ENCODE results near the gene SERPINA1. TPM values are rescaled to one million over a fixed set of nuclear protein-coding genes. Genes with fewer than 3 reads are reported as not detected.
"Not testable (repeated sequence)": the region's sequence is repeated elsewhere in the genome, so short reads cannot be mapped to it uniquely, and the experiment has no call there.

SERPINA1 gene
- 2.5 TPM for total RNA-seq

DNA sequence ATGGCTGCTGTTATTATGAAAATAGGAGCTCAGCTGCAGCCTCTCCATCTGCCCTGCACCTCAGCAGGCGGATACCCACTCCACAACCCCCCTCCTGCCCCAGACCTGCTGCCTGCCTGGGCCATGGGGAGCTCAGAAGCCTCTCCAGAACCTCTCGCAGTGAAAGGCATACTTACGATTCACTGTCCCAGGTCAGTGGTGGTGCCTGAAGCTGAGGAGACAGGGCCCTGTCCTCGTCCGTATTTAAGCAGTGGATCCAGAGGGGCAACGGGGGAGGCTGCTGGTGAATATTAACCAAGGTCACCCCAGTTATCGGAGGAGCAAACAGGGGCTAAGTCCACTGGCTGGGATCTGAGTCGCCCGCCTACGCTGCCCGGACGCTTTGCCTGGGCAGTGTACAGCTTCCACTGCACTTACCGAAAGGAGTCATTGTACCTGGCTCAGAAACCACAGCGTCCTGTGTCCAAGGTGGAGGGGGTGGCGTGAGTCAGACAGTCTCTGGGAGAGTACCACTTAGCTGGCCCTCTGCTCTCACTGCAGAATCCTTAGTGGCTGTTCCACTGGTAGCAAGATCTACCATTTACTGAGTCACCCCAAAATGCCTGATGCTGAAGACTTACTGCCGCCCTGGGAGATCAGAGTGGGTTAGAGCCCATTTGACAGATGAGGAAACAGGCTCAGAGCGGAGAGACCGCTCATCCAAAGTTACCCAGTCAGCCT lies at the start of gene SERPINA1:
Gene SERPINA1 (minus strand): TSS at position 219 of the 720 bp plus-strand sequence. CDS start 5,365 bp downstream, outside the sequence.
- no peak for DNase-seq

DNA sequence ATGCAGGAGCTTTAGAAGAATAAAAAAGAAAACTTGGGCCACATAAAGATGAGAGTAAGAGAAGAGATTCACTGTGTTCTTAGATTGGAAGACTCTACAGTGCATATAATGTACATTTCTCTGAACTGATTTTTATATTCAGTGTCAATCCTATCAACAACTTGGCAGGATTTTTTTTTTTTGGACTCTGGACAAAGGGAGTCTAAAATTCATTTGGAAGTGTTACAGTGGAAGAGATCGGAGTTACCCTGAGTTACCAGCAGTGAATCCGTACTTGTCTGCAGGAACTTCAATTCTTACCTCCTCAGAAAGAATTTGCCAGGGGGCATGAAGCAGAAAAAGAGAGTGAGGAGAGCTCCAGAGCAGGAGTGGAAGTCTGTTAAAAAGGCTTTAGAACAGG lies 40.2 kb upstream of the SERPINA1 start:
- no peak for DNase-seq

DNA sequence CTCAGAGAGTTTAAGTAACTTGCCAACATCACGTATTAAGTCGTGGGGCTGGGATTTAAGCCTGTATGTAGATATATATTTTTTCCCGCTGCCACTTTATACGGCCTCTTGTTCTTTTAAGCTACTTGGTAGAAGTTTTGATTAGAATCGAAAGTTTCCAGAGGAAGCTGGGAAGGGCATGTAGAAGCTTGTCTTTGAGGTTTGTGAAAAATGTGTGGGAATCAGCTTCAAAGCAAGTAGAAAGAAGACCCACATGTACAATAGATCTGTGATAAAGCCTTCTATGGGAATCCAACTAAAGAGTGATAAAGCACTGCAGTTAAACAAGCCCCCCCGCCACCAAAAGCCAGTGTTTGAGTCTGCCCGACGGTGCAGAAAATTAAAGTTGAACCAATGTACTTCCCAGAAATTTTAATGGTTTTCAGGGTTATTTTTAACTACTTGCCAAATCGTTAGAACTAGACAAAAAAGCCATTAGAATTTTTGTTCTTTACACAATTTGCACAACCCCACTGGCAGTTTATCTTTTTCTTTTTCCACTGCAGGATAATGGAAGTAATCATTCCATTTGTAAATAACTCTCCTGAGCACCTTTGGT lies 38.7 kb upstream of the SERPINA1 start:
- no peak for DNase-seq

DNA sequence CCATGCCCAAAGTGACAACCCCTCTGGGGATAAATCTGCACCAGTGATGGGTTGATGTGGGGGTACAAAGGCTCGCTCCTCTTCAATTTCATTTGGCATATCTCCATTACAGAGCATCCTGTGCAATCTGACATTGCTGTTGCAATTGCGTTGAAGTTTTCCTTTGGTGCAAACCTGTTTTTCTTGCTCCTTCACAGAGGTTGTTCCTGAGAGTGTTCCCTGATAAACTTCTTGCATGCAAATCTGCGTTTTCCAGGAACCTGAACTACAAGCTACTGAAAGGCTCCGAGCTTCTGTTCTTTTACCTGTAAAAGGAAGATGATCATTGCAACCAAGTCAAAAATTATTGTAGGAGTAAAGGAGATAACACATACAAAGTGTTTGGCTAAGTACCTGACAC lies 38.1 kb upstream of the SERPINA1 start:
- DNase-seq, result peak; percentile 22

DNA sequence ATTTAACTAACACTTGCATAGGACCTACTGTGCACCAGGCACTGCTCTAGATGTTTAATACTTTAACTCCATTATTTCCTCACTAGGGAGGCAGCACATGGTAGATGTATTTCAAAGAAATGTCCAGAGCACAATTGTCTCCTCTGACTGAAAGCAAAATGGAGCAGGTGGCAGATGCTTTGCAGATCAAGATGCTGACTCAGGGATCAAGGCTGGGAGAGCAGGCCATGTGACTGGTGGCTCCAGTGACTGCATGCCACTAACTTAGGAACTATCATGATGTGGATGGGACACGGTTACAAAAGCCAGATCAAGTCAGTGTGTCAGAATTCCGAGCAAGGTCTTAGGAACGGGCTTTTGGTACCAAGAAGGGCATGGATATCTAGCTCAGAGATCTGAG lies 36.0 kb upstream of the SERPINA1 start:
- peak; percentile 12 for DNase-seq

DNA sequence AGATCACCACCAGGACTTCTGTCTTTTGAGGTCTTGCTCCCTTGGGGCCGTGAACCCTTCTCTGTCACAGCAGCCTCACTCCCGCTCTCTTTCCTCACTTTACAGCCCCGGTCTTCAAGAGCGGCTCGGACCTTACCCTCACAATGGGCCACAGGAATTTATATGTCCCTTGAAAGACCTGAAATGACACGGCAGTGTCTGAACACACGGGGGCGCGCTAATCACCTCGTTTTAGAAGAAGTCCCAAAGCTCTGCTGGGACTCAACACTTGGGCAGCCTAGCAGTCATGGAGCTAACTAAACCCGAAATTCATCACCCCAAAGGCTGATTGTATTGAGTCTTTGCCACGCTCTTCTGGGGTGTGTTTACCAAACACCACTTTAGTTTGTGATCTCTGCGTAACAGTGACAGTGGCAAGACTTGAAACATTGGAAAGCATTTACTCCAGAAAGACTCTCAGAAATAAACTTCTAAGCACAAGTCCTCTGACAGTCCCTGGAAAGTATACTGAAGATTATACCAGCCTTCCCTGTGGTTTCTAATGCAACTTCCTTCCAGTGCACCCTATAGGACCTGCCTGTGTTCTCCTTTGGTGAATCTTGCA lies 35.2 kb upstream of the SERPINA1 start:
- peak; percentile 67 for DNase-seq

DNA sequence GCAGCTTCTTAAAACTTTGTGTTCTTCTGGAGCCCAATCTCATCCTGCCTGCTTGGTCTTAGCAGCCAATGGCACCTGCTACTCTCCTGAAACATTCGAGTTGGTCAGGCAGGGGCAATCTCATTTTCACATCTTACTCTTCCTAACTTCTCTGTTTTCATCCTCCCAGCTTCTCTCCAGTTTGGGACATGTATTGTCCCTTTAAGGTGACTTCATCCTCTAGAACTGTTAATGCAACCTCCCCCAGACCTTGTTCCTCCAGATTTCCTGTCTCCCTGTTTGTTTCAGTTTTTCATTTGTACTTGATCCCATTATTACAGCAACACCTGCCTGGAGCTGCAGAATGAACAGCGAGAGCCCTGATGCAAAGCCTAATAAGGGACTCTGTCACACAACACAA lies 32.9 kb upstream of the SERPINA1 start:
- no peak for DNase-seq

DNA sequence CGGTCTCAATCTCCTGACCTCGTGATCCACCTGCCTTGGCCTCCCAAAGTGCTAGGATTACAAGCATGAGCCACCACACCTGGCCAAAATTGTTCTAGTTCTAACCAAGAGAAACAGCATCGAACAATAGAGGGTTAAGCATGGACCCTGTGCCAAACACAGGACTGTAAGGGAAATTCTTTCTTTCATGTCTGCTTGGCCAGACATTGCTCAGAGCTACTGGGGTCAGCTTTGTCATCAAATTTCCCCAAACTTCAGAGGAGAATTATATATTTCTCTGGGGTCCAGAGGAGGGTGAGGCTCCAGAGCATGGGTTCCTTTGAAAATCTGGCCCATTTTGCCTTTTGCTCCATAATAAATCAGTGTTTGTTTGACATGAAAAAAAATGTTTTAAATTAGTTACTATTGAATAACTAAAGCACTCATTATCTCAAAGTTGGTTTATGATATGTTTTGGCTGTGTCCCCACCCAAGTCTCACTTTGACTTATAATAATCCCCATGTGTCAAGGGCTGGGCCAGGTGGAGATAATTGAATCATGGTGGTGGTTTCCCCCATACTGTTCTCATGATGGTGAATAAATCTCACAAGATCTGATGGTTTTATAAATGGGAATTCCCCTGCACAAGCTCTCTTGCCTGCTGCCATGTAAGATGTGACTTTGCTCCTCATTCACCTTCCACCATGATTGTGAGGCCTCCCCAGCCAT lies 29.2 kb upstream of the SERPINA1 start:
- not testable (repeated sequence) for DNase-seq

DNA sequence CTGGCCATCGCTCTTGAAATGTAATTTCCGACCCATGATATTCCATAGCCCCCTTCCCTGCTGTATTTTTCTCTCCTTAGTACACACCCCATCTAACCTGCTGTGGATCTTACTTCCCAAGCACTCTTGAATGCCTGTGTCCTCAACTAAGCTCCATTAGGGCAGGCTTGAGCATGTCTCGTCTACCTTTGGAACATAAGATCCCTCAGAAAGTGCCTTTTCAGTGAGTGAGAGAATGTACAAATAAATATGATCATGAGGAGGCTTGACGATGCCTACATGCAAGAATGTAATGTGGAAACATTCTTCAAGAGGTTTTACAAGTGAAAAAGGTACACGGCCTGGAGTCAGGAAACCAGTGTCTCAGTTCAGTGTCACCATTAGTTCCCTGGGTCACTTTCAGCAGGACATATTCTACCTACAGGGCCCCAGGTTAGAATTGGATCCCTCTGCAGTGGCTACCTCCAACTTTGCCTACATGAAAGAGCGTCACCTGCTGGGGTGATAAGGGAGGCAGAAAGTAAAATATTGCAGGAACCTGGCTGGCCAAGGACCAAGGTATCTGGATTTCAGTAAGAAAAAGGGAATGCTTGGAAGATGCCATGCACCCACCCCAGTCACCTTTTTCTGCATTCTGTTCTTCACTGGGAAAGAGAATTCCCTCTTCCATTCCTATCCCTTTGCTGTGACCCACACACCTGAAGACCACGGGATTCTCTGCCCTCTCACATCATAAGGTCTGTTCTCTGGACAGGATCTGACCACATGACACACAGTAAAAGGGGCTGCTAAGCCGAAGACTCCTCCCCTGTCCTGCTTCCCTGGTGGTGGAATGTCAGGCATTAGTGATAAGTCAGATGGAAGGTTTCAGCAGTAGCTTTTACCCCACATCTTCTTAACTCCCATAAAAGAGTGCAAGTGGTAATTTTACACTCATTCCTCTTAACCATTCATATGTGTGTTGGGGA lies 24.6 kb upstream of the SERPINA1 start:
- DNase-seq, result no peak

DNA sequence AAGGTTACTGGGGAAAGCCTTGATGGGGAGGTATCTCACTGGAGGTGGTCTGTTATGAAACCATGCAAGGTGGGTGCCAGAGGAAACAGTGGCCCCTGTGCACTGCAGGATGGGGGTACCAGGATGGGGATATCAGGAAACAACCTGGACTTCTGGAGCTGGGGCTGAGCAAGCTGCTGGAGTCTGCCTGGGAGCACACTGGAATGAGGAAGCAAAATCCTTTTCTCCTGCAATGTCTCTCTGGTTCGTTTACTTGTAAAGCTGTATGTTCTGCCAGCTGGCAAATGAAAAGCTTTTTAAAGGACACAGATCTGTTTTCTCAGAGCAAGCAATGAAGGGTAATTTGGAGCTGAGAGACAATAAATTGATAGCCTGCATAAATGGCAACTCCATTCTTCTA lies 23.2 kb upstream of the SERPINA1 start:
- DNase-seq, result no peak

DNA sequence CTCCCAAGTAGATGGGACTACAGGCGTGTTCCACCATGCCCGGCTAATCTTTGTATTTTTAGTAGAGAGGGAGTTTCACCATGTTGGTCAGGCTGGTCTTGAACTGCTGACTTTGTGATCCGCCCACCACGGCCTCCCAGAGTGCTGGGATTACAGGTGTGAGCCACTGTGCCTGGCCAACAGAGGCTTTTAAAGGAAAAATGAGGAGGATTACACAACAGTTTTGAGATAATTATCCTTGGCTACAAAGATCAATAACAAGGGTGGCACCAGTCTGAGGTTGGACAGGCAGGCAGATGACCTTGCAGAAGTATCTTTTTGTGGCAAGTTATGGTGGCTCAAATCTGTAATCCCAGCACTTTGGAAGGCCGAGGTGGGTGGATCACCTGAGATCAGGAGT lies 21.0 kb upstream of the SERPINA1 start:
- DNase-seq, result not testable (repeated sequence)

DNA sequence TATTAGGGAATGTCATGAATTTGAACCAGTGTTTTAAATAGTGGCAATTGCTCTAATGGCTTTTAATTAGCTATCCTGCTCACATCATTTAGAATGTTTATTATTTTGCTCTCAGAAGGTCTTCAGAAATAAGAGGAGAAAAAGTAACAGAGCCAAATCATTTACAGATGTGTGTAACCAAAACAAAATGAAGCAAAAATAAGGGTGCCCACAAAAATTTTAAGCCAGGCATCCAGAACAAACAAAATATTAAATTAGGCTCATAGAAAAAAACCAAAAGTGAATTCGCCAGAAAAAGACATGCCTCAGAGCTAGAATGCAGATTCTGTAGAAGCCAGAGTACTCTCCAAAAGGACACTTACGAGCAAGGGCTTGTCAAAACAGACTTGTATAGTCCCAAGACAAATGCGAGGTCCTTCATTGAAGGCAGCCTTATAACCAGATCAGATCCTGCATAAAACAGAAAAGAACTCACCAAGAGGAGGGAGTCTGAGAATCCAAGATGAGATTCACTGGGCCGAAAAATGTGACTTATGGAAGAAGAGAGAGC lies 20.2 kb upstream of the SERPINA1 start:
- DNase-seq, result no peak

DNA sequence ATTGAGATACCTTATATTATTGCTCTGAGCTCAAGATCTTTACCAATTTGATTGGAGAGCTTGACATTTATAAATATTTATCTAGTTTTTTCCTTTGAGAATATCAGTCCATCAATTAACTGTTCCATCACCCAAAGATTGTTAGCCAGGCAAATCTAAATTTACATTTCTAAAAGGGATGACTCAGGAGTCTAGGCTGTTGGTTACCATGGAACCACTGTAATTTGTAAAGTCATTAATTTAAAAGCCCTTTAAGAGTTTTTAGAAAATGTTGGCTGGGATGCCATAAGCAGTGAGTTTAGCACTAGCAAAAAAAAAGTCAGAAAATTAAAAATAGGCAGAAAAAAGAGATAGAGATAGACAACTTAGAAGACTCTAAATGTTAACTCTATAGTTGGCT lies 19.5 kb upstream of the SERPINA1 start:
- DNase-seq, result no peak

DNA sequence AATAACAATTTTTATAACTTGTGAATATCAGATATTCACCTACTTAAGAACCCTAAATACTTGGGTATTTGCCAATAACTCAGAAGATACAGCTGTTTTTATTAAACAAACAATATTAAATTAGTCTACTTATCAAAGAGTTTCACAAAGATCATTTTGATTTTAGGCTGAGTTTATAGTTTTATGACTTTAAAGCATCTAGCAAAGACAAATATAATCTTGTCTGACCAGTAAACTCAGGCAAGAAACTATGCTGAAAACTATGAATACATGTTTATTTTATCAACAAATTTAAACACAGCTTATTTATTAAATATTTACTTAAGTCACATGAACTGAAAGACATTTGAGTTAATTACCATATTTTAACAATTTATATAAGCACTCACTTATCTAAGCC lies 18.5 kb upstream of the SERPINA1 start:
- DNase-seq, result no peak

DNA sequence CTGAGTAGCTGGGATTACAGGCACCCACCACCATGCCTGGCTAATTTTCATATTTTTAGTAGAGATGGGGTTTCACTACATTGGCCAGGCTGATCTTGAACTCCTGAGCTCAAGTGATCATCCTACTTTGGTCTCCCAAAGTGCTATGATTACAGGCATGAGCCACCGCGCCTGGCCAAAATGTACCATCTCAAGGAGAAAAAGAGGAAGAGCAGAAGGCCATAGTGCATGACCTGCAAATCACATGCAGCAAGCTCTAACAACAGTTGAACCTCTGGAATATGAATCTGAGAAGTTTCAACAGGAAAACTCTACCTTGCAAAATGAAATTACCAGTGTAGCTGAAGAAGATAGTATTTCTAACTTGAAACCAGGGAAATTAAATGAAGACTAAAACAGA lies 17.1 kb upstream of the SERPINA1 start:
- no peak for DNase-seq

DNA sequence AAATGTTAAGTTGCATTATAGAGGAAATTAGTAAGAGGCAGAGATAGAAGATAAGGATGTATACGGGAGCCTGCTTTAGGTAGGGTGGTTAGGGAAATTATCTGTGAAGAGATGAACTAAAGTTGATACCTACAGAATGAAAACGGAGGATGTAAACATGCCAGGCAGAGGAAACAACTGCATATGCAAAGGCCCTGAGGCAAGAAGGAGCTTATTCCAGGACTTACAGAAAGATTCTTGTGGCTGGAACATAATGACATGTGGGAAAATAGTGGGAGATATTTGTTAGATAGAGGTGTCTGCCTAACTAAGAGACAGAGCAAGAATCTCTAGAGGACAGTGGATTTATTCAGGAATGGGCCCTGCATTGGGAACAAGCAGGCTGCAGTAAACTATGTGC lies 16.2 kb upstream of the SERPINA1 start:
- no peak for DNase-seq

DNA sequence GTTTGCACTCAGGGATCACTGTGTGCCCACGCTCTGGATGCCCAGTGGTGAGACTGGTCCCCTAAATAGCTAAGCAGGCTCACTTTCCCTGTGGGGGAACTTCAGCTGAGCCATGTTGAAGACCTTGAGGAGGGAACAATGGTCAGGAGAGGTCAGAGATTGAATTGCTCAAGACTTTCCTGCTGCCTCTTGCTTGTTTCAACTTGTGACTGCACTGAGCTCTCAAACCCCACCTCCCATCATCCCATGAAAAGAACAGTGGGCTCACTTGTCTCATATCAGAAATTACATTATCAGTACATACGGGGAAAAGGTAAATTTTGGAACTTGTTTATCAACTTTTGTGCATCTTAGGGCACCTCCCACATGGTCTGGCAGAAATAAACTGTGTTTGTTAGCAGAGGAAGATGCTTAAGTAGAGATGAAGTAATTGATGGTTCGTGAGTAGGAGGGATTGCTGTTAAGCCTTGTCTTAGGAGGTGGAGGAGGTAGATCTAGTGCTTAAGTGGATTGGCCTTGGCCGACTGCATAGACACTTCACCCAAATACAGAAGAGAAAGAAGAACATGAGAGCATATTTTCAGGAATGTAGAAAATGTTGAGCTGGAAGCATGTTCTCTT lies 15.0 kb upstream of the SERPINA1 start:
- no peak for DNase-seq

DNA sequence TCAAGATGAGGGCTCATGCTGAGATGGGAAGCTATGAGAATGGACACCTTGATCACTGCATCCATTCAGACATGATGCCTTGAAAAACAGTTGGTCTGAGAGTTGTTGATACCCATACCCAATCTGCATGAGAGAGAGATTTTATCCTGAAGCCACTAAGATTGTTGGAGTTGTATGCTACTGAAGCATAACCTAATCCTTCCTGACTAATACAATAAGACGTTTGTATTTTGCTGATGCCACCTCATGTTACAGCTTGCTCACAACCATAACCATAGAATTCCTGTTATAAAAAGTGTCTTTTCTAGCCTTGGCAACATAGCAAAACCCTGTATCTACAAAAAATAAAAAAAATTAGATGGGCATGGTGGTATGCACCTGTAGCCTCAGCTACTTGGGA lies 12.7 kb upstream of the SERPINA1 start:
- no peak for DNase-seq

DNA sequence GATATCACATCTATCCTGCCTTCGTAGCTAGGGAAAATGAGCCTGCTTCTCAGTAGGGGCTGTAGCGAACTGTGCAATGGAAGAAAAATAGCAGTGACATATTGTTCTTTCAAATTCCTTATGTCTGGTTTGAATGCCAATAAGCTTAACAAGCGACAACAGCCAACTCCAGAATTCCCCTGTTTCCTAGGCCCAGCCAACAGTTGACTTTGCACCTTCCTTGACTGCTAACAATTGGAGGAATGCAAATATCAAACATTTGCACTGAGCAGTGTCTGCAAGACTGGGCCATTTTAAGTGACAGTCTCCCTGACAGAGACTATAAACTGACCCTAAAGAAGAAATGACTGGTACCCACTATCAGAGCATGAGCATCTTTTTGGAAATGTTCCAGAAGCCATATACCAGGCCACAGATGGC lies 12.0 kb upstream of the SERPINA1 start:
- no peak for DNase-seq

DNA sequence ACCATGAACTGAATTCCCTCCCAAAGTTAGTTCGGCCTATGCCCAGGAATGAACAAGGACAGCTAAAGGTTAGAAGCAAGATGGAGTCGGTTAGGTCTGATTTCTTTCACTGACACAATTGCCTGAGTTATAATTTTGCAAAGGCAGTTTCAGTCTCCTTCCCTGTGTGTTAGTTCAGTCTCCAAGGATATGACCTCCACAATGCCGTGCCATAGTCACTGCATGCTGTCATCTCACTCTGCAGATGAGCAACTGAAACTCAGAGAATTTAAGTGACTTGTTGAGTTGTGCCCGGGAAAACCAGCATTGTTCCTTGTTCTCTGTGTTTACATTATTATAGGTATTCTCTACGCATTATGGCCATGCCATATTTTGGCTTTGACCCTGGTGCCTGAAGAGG lies 10.1 kb upstream of the SERPINA1 start:
- DNase-seq, result no peak

DNA sequence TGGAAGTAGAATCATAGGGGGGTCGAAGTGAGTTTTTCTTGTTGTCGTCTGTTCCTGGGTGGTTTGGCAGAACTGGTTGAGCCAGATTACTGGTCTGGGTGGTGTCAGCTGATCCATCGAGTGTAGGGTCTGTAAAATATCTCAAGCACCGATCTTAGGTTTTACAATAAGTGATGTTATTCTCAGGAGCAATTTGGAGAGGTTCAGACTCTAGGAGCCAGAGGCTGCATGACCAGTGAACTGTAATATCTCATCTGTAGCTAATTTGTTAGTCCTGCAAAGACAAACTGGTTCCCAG lies 9.7 kb upstream of the SERPINA1 start:
- DNase-seq, result no peak

All from tongue (tissue), 2 donors.